Measurements from ENCODE around the gene STRADB. TPM values are rescaled to one million over a fixed set of nuclear protein-coding genes. Genes with fewer than 3 reads are reported as not detected.

Gene STRADB
- total RNA-seq, 1 donor from 2014 or later, result 142 TPM

Other genes starting within 250 kb of the STRADB start
- gene CASP8, start 191.2 kb upstream of the STRADB start, total RNA-seq (ENCODE audit: insufficient read depth, low replicate concordance), result 41.2 TPM
- gene FLACC1, start 94.4 kb upstream of the STRADB start, total RNA-seq (ENCODE audit: insufficient read depth, low replicate concordance), result 10.8 TPM
- gene TRAK2, start 282 bp upstream of the STRADB start, total RNA-seq (ENCODE audit: insufficient read depth, low replicate concordance), result 83.5 TPM
- 37.3 TPM for gene TMEM237, start 191.8 kb downstream of the STRADB start, total RNA-seq (ENCODE audit: insufficient read depth, low replicate concordance)
- gene MPP4, start 246.9 kb downstream of the STRADB start, total RNA-seq (ENCODE audit: insufficient read depth, low replicate concordance), result 3.6 TPM

All from umbilical cord (tissue), 1 donor.